Thoracic aorta (tissue), 2 donors: ENCODE data around the gene CAPN12. TPM values are rescaled to one million over a fixed set of nuclear protein-coding genes. Genes with fewer than 3 reads are reported as not detected.
A peak's percentile ranks its signal among the peaks of the same experiment; 100 is the strongest.

ENCODE experiments used
- ATAC-seq: fragments of 150-250 bp; one replicate; pipeline ENCODE4 v1.8.0; 2017; ENCODE audit warnings: low read depth; ENCODE audit not compliant: insufficient number of reproducible peaks, low FRiP score
- DNase-seq: peaks from one replicate; pipeline ENCODE4 v3.0.0-alpha.2; 2020; ENCODE audit warnings: low spot score
- H3K27ac ChIP-seq, 2 donors: fragments of 200-600 bp; sonication (generic); 1 replicate in 1 of 2; 2 replicates in 1 of 2; pipeline ENCODE4 v1.5.1; 2016; ENCODE audit warnings: mild to moderate bottlenecking in 2 of 2, moderate library complexity in 2 of 2
- H3K27me3 ChIP-seq: fragments of 200-600 bp; sonication (generic); replicated peaks from 2 replicates; pipeline ENCODE4 v1.6.0; 2016; ENCODE audit warnings: mild to moderate bottlenecking; ENCODE audit not compliant: insufficient read depth
- H3K36me3 ChIP-seq: fragments of 200-600 bp; sonication (generic); one replicate; pipeline ENCODE4 v1.5.1; 2016
- H3K4me1 ChIP-seq, 2 donors: fragments of 200-600 bp; sonication (generic); 1 replicate in 1 of 2; 2 replicates in 1 of 2; pipeline versions ENCODE4 v1.5.1 to v1.6.0; 2016; ENCODE audit warnings: low read depth in 2 of 2, mild to moderate bottlenecking in 1 of 2; ENCODE audit not compliant: control insufficient read depth in 1 of 2
- H3K4me3 ChIP-seq: fragments of 200-600 bp; sonication (generic); 2 replicates; pipeline ENCODE4 v1.5.1; 2016; ENCODE audit warnings: mild to moderate bottlenecking
- H3K9me3 ChIP-seq: fragments of 200-600 bp; sonication (generic); 2 replicates; pipeline ENCODE4 v1.5.1; 2016
- total RNA-seq, 2 donors: library from RNA; depleted of rRNA; stranded (reverse); fragments of >200 nt; gene quantifications; one replicate each; pipeline versions ENCODE4 v1.1.0 to v1.2.3, GENCODE V29; 2016
- TF ChIP-seq, protein P1 (sequence below): fragments of 200-600 bp; sonication (generic); IDR thresholded peaks from one replicate; pipeline ENCODE4 v1.5.1; 2019; ENCODE audit warnings: antibody characterized with exemption

The CAPN12 gene
- total RNA-seq, 2 donors from 2014 or later, result 0.81 to 2.1 TPM

DNA sequence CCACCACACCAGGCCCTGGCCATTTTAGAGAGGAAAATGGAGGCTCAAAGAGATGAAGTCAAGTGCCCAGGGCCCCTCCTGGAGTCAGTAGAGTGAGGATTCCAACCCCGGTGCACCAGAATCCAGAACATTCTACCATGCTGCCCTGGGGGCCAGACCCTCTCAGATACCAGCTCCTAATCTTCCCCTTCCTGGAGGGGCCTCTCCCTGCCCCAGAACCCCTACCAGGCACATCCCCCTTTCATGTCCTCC, 11.1 kb downstream of the CAPN12 start:
- TF ChIP-seq, protein P1, sequence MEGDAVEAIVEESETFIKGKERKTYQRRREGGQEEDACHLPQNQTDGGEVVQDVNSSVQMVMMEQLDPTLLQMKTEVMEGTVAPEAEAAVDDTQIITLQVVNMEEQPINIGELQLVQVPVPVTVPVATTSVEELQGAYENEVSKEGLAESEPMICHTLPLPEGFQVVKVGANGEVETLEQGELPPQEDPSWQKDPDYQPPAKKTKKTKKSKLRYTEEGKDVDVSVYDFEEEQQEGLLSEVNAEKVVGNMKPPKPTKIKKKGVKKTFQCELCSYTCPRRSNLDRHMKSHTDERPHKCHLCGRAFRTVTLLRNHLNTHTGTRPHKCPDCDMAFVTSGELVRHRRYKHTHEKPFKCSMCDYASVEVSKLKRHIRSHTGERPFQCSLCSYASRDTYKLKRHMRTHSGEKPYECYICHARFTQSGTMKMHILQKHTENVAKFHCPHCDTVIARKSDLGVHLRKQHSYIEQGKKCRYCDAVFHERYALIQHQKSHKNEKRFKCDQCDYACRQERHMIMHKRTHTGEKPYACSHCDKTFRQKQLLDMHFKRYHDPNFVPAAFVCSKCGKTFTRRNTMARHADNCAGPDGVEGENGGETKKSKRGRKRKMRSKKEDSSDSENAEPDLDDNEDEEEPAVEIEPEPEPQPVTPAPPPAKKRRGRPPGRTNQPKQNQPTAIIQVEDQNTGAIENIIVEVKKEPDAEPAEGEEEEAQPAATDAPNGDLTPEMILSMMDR, result no peak
- H3K4me1 ChIP-seq, result peaks cover 3 to 18% of the 10 kb centered on the region in 2 donors
- H3K27me3 ChIP-seq, result no peaks in the 10 kb centered on the region
- DNase-seq (no peak), ATAC-seq (no peak)
- H3K27ac ChIP-seq, result peak overlapping the region; percentile 70 to 81
- H3K9me3 ChIP-seq, result no peaks in the 10 kb centered on the region
- peaks cover 18% of the 10 kb centered on the region for H3K36me3 ChIP-seq
- no peak overlapping the region for H3K4me3 ChIP-seq

DNA sequence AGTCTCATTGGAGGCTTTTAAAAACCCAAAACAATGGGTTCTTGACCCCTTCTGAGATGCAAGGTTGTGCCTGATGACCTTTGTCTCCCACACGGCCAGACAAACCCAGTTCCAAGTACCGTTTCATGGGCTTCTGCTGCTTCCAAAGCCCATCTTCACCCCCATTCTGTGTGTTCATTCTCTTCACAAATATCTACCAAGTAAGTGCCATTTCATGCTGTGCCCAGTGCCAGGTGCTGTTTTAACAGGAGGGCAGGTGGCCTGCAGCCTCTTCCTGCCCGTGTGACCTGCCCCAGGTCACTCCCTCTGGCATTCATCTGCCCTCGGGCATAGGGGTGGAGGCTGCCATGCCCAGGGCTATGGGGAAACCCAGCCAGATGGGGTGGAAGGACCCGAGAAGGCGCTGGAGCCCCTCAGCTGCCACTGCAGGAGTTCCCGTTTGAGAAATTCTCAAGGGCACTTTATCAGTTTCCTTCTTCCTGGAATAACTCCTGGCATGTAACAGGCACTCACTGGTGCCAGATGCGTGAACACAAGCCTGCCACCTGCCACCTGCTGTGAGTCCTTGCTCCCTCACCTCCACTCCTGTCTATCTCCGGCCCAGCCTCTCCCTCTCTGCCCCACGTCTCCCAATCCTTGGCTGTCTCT, 12.5 kb downstream of the CAPN12 start:
- TF ChIP-seq, protein P1, result no peak
- Histone ChIP-seq H3K27me3 (no peaks in the 10 kb centered on the region), H3K27ac (peak overlapping the region; percentile 70 to 81), H3K36me3 (peaks cover 32% of the 10 kb centered on the region), H3K4me3 (no peak overlapping the region), H3K4me1 (peaks cover 3 to 30% of the 10 kb centered on the region in 2 donors), H3K9me3 (no peaks in the 10 kb centered on the region)
- no peak for DNase-seq
- no peak for ATAC-seq

DNA sequence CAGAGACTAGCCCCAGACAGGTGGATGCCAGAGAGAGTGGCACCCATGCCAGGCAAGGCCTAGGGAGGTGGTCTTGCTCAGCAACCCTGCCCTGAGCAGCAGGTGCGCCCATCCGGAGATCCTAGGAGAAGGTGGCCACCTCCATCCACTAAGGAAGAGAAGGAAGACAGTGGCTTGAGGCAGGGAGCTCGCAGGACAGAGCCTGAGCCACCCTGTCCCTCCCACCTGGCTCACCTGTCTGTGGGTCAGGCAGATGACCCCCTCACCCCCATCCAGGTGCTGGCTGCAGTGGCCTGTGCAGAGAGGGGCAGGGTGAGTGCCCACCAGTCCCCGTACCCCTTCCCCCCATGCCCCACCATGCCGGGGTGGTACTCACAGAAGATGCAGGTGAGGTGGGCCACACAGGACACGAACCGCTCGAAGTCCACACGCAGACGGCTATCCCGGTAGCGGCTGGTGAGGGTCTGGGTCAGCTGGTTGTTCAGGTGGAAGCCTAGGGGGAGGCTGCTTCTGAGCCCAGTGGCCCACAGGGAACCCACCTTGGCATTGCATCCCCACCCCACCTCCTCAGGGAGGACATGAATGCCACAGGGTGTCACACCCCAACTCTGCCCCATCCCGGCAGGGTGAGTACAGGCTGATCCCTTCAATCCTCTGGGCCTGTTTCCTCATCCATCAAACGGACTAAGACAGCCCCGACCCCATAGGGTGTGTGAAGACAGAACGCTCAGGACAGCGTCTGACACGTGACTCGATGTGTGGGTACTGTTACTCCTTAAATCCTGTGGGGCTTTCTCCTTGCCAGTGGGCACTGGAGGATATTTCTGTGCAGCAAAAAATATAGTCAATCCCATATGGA, 13.3 kb downstream of the CAPN12 start:
- peaks cover 40% of the 10 kb centered on the region for H3K36me3 ChIP-seq
- DNase-seq, result no peak
- ATAC-seq, result no peak

DNA sequence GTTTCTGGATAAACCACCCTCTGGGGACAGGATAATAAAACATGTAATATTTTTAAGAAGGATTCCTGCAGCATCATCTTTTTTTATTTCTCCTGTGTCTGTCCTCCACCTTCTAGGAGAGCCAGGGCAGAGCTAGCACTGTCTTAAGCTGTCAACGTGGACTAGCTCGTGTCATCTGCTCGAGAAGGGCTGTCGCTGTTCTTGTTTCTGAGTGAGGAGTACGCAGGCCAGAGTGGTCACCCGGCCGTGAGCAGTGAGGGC, 13.9 kb downstream of the CAPN12 start:
- H3K9me3 ChIP-seq, result no peaks in the 10 kb centered on the region
- DNase-seq, result no peak
- H3K27me3 ChIP-seq, result no peaks in the 10 kb centered on the region
- no peak overlapping the region for H3K4me3 ChIP-seq
- TF ChIP-seq, protein P1, result no peak
- H3K36me3 ChIP-seq, result peaks cover 45% of the 10 kb centered on the region
- peaks cover 3 to 25% of the 10 kb centered on the region in 2 donors for H3K4me1 ChIP-seq
- H3K27ac ChIP-seq, result peak overlapping the region in 1 of 2 donors; percentile 51
- no peak for ATAC-seq

More for the DNA sequence above, 13.3 kb downstream of the CAPN12 start:
- Histone ChIP-seq H3K27ac (peak overlapping the region in 1 of 2 donors; percentile 81), H3K27me3 (no peaks in the 10 kb centered on the region), H3K4me1 (peaks cover 3 to 25% of the 10 kb centered on the region in 2 donors), H3K9me3 (no peaks in the 10 kb centered on the region), H3K4me3 (no peak overlapping the region)
- TF ChIP-seq, protein P1, result no peak

DNA sequence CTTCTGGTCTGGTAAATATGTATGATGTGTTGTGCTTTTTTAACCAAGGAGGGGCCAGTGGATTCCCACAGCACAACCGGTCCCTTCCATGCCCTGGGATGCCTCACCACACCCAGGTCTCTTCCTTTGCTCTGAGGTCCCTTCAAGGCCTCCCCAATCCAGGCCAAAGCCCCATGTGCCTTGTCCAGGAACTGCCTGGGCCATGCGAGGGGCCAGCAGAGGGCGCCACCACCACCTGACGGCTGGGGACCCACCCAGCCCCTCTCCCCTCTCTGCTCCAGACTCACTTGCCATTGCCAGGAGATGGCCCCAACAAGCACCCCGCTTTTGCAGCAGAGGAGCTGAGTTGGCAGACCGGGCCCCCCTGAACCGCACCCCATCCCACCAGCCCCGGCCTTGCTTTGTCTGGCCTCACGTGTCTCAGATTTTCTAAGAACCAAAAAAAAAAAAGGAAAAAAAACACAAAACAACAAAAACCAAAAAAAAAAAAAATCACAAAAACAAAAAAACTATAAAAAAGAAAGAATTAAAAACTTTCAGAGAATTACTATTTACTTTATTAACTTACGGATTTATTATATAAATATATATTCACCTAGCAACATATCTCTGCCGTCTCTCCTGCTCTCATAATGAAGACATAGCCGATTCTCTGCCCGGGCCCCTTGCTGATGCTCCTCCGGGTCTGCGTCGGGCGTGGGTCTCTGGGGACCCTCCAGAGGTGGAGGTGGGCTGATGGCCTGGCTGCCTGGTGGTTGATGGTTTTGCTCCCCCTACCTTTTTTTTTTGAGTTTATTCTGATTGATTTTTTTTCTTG, 14.4 kb downstream of the CAPN12 start:
- Histone ChIP-seq H3K4me1 (peaks cover 3 to 21% of the 10 kb centered on the region in 2 donors), H3K27me3 (no peaks in the 10 kb centered on the region), H3K36me3 (peaks cover 51% of the 10 kb centered on the region), H3K4me3 (no peak overlapping the region), H3K27ac (peak overlapping the region in 1 of 2 donors; percentile 51), H3K9me3 (no peaks in the 10 kb centered on the region)
- no peak for ATAC-seq
- no peak for DNase-seq
- TF ChIP-seq, protein P1, result peak; percentile 73
